WI38 (cell line): ENCODE measurements around the gene WASF3.

Source experiments
- H3K4me3 ChIP-seq: 2 replicates; pipeline ENCODE4 v1.5.1; 2011; ENCODE audit warnings: low read depth, mild to moderate bottlenecking, control low read depth, low read length
- TF ChIP-seq, protein P1 (sequence below): IDR thresholded peaks from 2 replicates; pipeline ENCODE4 v1.5.1; 2012; ENCODE audit warnings: low read depth, mild to moderate bottlenecking, control low read depth, low read length

The WASF3 gene

DNA sequence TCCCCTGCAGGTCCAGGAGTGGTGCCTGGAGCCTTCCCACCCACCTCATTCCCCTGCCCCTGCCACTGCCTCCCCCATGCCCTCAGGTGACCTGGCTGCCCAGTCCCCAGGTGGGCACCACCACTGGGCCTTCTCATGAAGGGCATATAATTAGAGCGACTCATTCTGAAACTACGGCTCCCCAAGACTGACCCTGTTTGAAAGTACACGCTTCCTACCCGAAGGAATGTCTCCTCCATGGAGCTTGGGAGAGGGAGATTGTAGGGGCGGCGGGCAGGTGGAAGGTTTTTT lies 150.5 kb downstream of the WASF3 start:
- H3K4me3 ChIP-seq = no peak overlapping the region
- TF ChIP-seq, protein P1, sequence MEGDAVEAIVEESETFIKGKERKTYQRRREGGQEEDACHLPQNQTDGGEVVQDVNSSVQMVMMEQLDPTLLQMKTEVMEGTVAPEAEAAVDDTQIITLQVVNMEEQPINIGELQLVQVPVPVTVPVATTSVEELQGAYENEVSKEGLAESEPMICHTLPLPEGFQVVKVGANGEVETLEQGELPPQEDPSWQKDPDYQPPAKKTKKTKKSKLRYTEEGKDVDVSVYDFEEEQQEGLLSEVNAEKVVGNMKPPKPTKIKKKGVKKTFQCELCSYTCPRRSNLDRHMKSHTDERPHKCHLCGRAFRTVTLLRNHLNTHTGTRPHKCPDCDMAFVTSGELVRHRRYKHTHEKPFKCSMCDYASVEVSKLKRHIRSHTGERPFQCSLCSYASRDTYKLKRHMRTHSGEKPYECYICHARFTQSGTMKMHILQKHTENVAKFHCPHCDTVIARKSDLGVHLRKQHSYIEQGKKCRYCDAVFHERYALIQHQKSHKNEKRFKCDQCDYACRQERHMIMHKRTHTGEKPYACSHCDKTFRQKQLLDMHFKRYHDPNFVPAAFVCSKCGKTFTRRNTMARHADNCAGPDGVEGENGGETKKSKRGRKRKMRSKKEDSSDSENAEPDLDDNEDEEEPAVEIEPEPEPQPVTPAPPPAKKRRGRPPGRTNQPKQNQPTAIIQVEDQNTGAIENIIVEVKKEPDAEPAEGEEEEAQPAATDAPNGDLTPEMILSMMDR = no peak

DNA sequence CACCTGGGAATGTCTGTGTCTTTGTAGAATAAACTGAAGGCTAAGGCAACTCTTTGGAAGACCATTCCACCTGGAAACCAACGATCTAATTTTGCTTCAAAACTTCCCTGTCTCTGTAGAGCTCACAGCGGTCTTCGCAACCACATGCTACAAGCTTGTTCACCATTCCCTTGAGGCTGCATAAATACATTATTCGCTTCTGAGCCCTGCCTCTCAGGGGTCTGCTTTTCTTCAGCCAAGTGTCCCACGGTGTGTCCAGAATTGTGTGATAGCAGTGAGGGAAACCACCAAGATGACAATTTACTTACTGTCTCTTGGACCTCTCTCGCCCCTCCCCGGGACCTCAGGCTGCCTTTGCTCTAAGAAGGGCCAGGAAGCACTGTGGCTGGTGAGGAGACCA lies 152.0 kb downstream of the WASF3 start:
- H3K4me3 ChIP-seq = no peak overlapping the region
- TF ChIP-seq, protein P1 = no peak

DNA sequence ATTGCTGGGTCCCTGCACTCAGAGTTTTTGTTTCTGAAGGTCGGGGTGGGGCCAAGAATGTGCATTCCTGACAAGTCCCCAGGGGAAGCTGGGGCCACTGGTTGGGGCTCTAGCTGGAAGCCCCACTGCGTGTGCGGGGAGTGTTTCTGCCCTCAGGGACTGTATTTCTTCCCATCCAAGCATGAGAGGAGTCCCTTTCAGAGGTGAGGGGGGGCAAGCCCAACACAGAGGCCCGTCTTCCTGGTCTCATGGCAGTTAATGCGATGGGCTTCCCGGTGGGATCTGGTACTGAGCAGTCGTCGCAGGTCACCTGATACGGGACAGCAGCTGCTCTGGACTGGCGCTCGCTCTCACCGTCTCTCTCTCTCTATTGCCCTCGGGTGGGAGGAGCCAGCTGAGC lies 152.7 kb downstream of the WASF3 start:
- TF ChIP-seq, protein P1 = no peak
- no peak overlapping the region for H3K4me3 ChIP-seq

GRCh38 chr13:26711211-26711610 lies 153.7 kb downstream of the WASF3 start:
- TF ChIP-seq, protein P1 = no peak
- H3K4me3 ChIP-seq = no peak overlapping the region

- H3K4me3 ChIP-seq = no peak overlapping the region
- TF ChIP-seq, protein P1 = no peak
These were observed 155.9 kb downstream of the WASF3 start for GRCh38 chr13:26713341-26713740.

DNA sequence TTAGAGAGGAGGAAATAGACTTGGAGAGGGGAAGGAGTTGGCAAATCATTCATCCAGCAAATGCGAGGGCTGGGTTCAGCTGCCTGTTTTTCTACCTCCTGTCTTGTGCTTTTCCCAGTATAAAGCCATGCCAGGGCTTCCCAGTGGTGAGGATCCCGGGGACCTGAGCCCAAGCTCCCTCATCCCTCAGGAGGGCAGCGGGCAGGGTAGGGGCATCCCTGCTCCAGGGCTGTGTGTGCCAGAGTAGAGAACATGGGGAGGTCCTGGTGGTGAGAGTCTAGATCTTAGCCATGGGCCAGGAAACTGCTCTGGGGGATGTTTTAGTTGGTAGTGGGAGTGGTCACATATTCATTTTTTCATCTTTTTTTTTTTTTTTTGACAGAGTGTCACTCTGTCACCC lies 159.5 kb downstream of the WASF3 start:
- TF ChIP-seq, protein P1 = no peak
- no peak overlapping the region for H3K4me3 ChIP-seq

DNA sequence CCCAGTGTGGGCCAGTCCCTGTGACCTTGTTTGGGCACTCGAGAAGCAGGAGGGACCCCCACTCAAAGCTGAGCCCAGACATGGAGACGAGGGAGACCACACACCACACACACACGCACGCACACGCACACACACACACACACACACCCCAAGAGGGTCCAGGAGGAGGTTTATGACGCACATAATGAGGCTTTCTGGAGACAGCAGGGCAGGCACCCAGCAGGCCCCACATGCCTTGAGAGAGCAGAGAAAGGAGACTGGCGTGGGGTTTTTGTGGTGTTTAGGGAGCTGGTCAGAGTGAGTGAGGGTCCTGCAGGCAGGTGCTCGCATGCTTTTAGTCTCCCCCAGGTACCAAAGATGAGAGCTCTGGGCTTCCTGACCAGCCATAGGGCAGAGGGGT lies 160.7 kb downstream of the WASF3 start:
- no peak overlapping the region for H3K4me3 ChIP-seq
- TF ChIP-seq, protein P1 = no peak
